Pons (tissue), 1 donor: ENCODE results near the gene MYL7.

Source experiments
- DNase-seq: peaks from one replicate; pipeline ENCODE4 v3.0.0-alpha.2; 2016; ENCODE audit warnings: low spot score

Gene MYL7

GRCh38 chr7:44112231-44112996 lies 28.7 kb downstream of the MYL7 start:
- no peak for DNase-seq

GRCh38 chr7:44111761-44112160 lies 29.4 kb downstream of the MYL7 start:
- no peak for DNase-seq

GRCh38 chr7:44110719-44111635 lies 30.2 kb downstream of the MYL7 start:
- DNase-seq: no peak

- DNase-seq: no peak
These were observed 31.1 kb downstream of the MYL7 start for GRCh38 chr7:44109991-44110390.

GRCh38 chr7:44108768-44109750 lies 32.1 kb downstream of the MYL7 start:
- DNase-seq: no peak

- DNase-seq: no peak
These were observed 33.0 kb downstream of the MYL7 start for GRCh38 chr7:44107961-44108767.

GRCh38 chr7:44107116-44107960 lies 33.8 kb downstream of the MYL7 start:
- DNase-seq: no peak

- DNase-seq: no peak
These were observed 34.6 kb downstream of the MYL7 start for GRCh38 chr7:44106311-44107065.

- DNase-seq: no peak
These were observed 35.3 kb downstream of the MYL7 start for GRCh38 chr7:44105832-44106231.

- peak; percentile 59 for DNase-seq
These were observed 36.0 kb downstream of the MYL7 start for GRCh38 chr7:44104860-44105771.

GRCh38 chr7:44103923-44104859 lies 36.9 kb downstream of the MYL7 start, which contains the start of gene AEBP1:
Gene AEBP1 (plus strand): TSS chr7:44104345. CDS start chr7:44104666, 321 bp downstream.
- no peak for DNase-seq

GRCh38 chr7:44103566-44103922 lies 37.6 kb downstream of the MYL7 start:
- no peak for DNase-seq

- DNase-seq: no peak
These were observed 38.1 kb downstream of the MYL7 start for GRCh38 chr7:44102846-44103565.

- DNase-seq: no peak
These were observed 38.9 kb downstream of the MYL7 start for GRCh38 chr7:44101966-44102845.

- no peak for DNase-seq
These were observed 39.7 kb downstream of the MYL7 start for GRCh38 chr7:44101303-44101965.
